ENCODE measurements around the gene PHF14. TPM values are rescaled to one million over a fixed set of nuclear protein-coding genes. Genes with fewer than 3 reads are reported as not detected.

PHF14 gene
- polyA plus RNA-seq, 3 donors = 4.8 to 7.4 (median 5.4) TPM

GRCh38 chr7:11212080-11212711 is 238.5 kb downstream of the PHF14 start:
- no peak overlapping the region for H3K27ac ChIP-seq (ENCODE audit: low read depth in 1 of 2, low read length in 2 of 2)
- intact Hi-C loops (cut with micrococcal nuclease) = no loop called here
- peaks cover 24% of the 10 kb centered on the region for H3K4me1 Mint-ChIP-seq
- no peaks in the 10 kb centered on the region for H3K27me3 ChIP-seq (ENCODE audit: control insufficient read depth in 2 of 2, insufficient read depth in 2 of 2, low read length in 2 of 2)
- H3K36me3 ChIP-seq (replicated peaks in 1 of 2; ENCODE audit: control insufficient read depth in 1 of 2, insufficient read depth in 2 of 2, low read length in 2 of 2) = no peaks in the 10 kb centered on the region
- TF ChIP-seq CTCF (IDR thresholded peaks at IDR 0.05) = peak; percentile 94
- H3K4me3 ChIP-seq (replicated peaks in 1 of 3; ENCODE audit: low read depth in 2 of 3, low read length in 3 of 3) = no peak overlapping the region
- peaks cover 7 to 12% of the 10 kb centered on the region in 2 donors for H3K4me1 ChIP-seq (ENCODE audit: control insufficient read depth in 1 of 2, insufficient read depth in 2 of 2, low read length in 2 of 2)
- H3K27me3 Mint-ChIP-seq (ENCODE audit: low read depth in 3 of 3) = peaks cover 0 to 2% (median 0%) of the 10 kb centered on the region in 3 donors
- H3K79me2 ChIP-seq (ENCODE audit: insufficient read depth, low read length) = no peaks in the 10 kb centered on the region
- H2AFZ ChIP-seq (ENCODE audit: insufficient read depth, low read depth, low read length, poor library complexity, severe bottlenecking) = no peak overlapping the region
- WGBS (ENCODE audit: insufficient coverage) = no CpG with 5 or more reads among the region's 4 CpGs
- H4K20me1 ChIP-seq (ENCODE audit: insufficient read depth, low read length) = no peaks in the 10 kb centered on the region
- H3K9me3 ChIP-seq (replicated peaks in 1 of 2; ENCODE audit: control insufficient read depth in 1 of 2, insufficient read depth in 1 of 2, low read length in 2 of 2) = no peaks in the 10 kb centered on the region
- peak; percentile 23 to 58 (median 45) for DNase-seq
- no peak overlapping the region for H3K4me3 Mint-ChIP-seq
- peaks cover 0 to 8% (median 0%) of the 10 kb centered on the region in 7 donors for H3K9me3 Mint-ChIP-seq
- H3K36me3 Mint-ChIP-seq = no peaks in the 10 kb centered on the region
- no peak overlapping the region for H3K9ac ChIP-seq (ENCODE audit: insufficient read depth, low read length, poor library complexity, severe bottlenecking)
- H3K27ac Mint-ChIP-seq = no peak overlapping the region
- H3K4me2 ChIP-seq (replicated peaks; ENCODE audit: extremely low read depth, low read length, poor library complexity, severe bottlenecking) = no peak overlapping the region

GRCh38 chr7:11212816-11213215 is 239.1 kb downstream of the PHF14 start:
- H3K27me3 ChIP-seq (ENCODE audit: control insufficient read depth in 2 of 2, insufficient read depth in 2 of 2, low read length in 2 of 2) = no peaks in the 10 kb centered on the region
- no peaks in the 10 kb centered on the region for H4K20me1 ChIP-seq (ENCODE audit: insufficient read depth, low read length)
- Mint-ChIP-seq H3K27me3 (ENCODE audit: low read depth in 3 of 3) (peaks cover 0 to 2% (median 0%) of the 10 kb centered on the region in 3 donors), H3K4me1 (peaks cover 29% of the 10 kb centered on the region), H3K36me3 (no peaks in the 10 kb centered on the region), H3K9me3 (peaks cover 0 to 12% (median 0%) of the 10 kb centered on the region in 7 donors), H3K27ac (no peak overlapping the region), H3K4me3 (no peak overlapping the region)
- H3K36me3 ChIP-seq (replicated peaks in 1 of 2; ENCODE audit: control insufficient read depth in 1 of 2, insufficient read depth in 2 of 2, low read length in 2 of 2) = no peaks in the 10 kb centered on the region
- no peak overlapping the region for H3K4me2 ChIP-seq (replicated peaks; ENCODE audit: extremely low read depth, low read length, poor library complexity, severe bottlenecking)
- no peak overlapping the region for H3K4me3 ChIP-seq (replicated peaks in 1 of 3; ENCODE audit: low read depth in 2 of 3, low read length in 3 of 3)
- no peak overlapping the region for H3K27ac ChIP-seq (ENCODE audit: low read depth in 1 of 2, low read length in 2 of 2)
- DNase-seq = no peak
- no peaks in the 10 kb centered on the region for H3K9me3 ChIP-seq (replicated peaks in 1 of 2; ENCODE audit: control insufficient read depth in 1 of 2, insufficient read depth in 1 of 2, low read length in 2 of 2)
- no peak overlapping the region for H3K9ac ChIP-seq (ENCODE audit: insufficient read depth, low read length, poor library complexity, severe bottlenecking)
- H3K79me2 ChIP-seq (ENCODE audit: insufficient read depth, low read length) = no peaks in the 10 kb centered on the region
- H2AFZ ChIP-seq (ENCODE audit: insufficient read depth, low read depth, low read length, poor library complexity, severe bottlenecking) = no peak overlapping the region
- intact Hi-C loops (cut with micrococcal nuclease) = no loop called here
- TF ChIP-seq CTCF (IDR thresholded peaks at IDR 0.05) = no peak
- H3K4me1 ChIP-seq (ENCODE audit: control insufficient read depth in 1 of 2, insufficient read depth in 2 of 2, low read length in 2 of 2) = peaks cover 8 to 12% of the 10 kb centered on the region in 2 donors
- no CpG with 5 or more reads among the region's 1 CpG for WGBS (ENCODE audit: insufficient coverage)

Measured in CD14-positive monocyte (primary cell).